ENCODE results near the gene DNAH17.
A peak's percentile ranks its signal among the peaks of the same experiment; 100 is the strongest.
"Not testable (repeated sequence)": the region's sequence is repeated elsewhere in the genome, so short reads cannot be mapped to it uniquely, and the experiment has no call there.

DNAH17 gene

GRCh38 chr17:78523934-78524655 lies 53.1 kb downstream of the DNAH17 start:
- DNase-seq (ENCODE audit: low read depth) = no peak

- DNase-seq (ENCODE audit: low read depth) = no peak
These were observed 55.0 kb downstream of the DNAH17 start for GRCh38 chr17:78522031-78522809.

- no peak for DNase-seq (ENCODE audit: low read depth)
These were observed 59.8 kb downstream of the DNAH17 start for GRCh38 chr17:78517421-78517820.

GRCh38 chr17:78515480-78515879 lies 61.7 kb downstream of the DNAH17 start:
- DNase-seq (ENCODE audit: low read depth) = no peak

- no peak for DNase-seq (ENCODE audit: low read depth)
These were observed 62.7 kb downstream of the DNAH17 start for GRCh38 chr17:78514521-78514920.

GRCh38 chr17:78512976-78513375 lies 64.2 kb downstream of the DNAH17 start:
- no peak for DNase-seq (ENCODE audit: low read depth)

- no peak for DNase-seq (ENCODE audit: low read depth)
These were observed 66.8 kb downstream of the DNAH17 start for GRCh38 chr17:78510141-78511075.

GRCh38 chr17:78507526-78507925 lies 69.7 kb downstream of the DNAH17 start:
- DNase-seq (ENCODE audit: low read depth) = no peak

GRCh38 chr17:78506454-78507309 lies 70.5 kb downstream of the DNAH17 start:
- DNase-seq (ENCODE audit: low read depth) = no peak

GRCh38 chr17:78504156-78504925 lies 72.9 kb downstream of the DNAH17 start:
- no peak for DNase-seq (ENCODE audit: low read depth)

- not testable (repeated sequence) for DNase-seq (ENCODE audit: low read depth)
These were observed 73.8 kb downstream of the DNAH17 start for GRCh38 chr17:78503388-78503787.

- DNase-seq (ENCODE audit: low read depth) = no peak
These were observed 74.5 kb downstream of the DNAH17 start for GRCh38 chr17:78502611-78503148.

- no peak for DNase-seq (ENCODE audit: low read depth)
These were observed 75.8 kb downstream of the DNAH17 start for GRCh38 chr17:78501241-78502036.

GRCh38 chr17:78500806-78501205 lies 76.4 kb downstream of the DNAH17 start:
- DNase-seq (ENCODE audit: low read depth) = no peak

GRCh38 chr17:78499715-78500540 lies 77.3 kb downstream of the DNAH17 start:
- DNase-seq (ENCODE audit: low read depth) = no peak

GRCh38 chr17:78498848-78499247 lies 78.3 kb downstream of the DNAH17 start:
- no peak for DNase-seq (ENCODE audit: low read depth)

- DNase-seq (ENCODE audit: low read depth) = peak; percentile 7
These were observed 80.1 kb downstream of the DNAH17 start for GRCh38 chr17:78497115-78497540.

GRCh38 chr17:78496311-78496710 lies 80.9 kb downstream of the DNAH17 start:
- no peak for DNase-seq (ENCODE audit: low read depth)

GRCh38 chr17:78495634-78496033 lies 81.6 kb downstream of the DNAH17 start:
- DNase-seq (ENCODE audit: low read depth) = no peak
